ENCODE data around the gene CD83.

- TF ChIP-seq CTCF (IDR thresholded peaks at IDR 0.05; ENCODE audit: insufficient read depth, low read length) = no peak
- TF ChIP-seq, protein P1, sequence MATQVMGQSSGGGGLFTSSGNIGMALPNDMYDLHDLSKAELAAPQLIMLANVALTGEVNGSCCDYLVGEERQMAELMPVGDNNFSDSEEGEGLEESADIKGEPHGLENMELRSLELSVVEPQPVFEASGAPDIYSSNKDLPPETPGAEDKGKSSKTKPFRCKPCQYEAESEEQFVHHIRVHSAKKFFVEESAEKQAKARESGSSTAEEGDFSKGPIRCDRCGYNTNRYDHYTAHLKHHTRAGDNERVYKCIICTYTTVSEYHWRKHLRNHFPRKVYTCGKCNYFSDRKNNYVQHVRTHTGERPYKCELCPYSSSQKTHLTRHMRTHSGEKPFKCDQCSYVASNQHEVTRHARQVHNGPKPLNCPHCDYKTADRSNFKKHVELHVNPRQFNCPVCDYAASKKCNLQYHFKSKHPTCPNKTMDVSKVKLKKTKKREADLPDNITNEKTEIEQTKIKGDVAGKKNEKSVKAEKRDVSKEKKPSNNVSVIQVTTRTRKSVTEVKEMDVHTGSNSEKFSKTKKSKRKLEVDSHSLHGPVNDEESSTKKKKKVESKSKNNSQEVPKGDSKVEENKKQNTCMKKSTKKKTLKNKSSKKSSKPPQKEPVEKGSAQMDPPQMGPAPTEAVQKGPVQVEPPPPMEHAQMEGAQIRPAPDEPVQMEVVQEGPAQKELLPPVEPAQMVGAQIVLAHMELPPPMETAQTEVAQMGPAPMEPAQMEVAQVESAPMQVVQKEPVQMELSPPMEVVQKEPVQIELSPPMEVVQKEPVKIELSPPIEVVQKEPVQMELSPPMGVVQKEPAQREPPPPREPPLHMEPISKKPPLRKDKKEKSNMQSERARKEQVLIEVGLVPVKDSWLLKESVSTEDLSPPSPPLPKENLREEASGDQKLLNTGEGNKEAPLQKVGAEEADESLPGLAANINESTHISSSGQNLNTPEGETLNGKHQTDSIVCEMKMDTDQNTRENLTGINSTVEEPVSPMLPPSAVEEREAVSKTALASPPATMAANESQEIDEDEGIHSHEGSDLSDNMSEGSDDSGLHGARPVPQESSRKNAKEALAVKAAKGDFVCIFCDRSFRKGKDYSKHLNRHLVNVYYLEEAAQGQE (IDR thresholded peaks at IDR 0.05; ENCODE audit: insufficient replicate concordance, low read depth) = no peak
- no peak for TF ChIP-seq SPI1 (IDR thresholded peaks at IDR 0.05; ENCODE audit: borderline replicate concordance, low read depth)
- no peak for TF ChIP-seq GABPA (IDR thresholded peaks at IDR 0.05; ENCODE audit: low read depth)
Observed at GRCh38 chr6:14120546-14120945, 3.0 kb downstream of the CD83 start.
